GM12801 (cell line): Measurements from ENCODE around the gene DLG2.

Experiments
- TF ChIP-seq, protein P1 (sequence below): IDR thresholded peaks from one replicate; pipeline ENCODE4 v1.5.1; 2011; ENCODE audit warnings: control low read depth; ENCODE audit not compliant: insufficient read length; ENCODE audit errors: extremely low read depth

Gene DLG2

DNA sequence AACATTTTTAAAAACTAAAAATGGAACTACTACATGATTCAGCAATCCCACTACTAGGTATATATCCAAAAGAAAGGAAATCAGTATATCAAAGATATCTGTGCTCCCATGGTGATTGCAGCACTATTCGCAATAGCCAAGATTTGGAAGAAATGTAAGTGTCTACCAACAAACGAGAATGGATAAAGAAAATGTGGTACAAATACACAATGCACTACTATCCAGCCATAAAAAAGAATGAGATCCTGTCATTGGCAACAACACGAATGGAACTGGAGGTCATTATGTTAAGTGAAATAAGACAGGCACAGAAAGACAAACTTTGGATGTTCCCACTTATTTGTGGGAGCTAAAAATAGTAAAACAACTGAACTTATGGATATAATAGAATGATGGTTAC lies 1765.1 kb downstream of the DLG2 start:
- TF ChIP-seq, protein P1, sequence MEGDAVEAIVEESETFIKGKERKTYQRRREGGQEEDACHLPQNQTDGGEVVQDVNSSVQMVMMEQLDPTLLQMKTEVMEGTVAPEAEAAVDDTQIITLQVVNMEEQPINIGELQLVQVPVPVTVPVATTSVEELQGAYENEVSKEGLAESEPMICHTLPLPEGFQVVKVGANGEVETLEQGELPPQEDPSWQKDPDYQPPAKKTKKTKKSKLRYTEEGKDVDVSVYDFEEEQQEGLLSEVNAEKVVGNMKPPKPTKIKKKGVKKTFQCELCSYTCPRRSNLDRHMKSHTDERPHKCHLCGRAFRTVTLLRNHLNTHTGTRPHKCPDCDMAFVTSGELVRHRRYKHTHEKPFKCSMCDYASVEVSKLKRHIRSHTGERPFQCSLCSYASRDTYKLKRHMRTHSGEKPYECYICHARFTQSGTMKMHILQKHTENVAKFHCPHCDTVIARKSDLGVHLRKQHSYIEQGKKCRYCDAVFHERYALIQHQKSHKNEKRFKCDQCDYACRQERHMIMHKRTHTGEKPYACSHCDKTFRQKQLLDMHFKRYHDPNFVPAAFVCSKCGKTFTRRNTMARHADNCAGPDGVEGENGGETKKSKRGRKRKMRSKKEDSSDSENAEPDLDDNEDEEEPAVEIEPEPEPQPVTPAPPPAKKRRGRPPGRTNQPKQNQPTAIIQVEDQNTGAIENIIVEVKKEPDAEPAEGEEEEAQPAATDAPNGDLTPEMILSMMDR, result no peak

DNA sequence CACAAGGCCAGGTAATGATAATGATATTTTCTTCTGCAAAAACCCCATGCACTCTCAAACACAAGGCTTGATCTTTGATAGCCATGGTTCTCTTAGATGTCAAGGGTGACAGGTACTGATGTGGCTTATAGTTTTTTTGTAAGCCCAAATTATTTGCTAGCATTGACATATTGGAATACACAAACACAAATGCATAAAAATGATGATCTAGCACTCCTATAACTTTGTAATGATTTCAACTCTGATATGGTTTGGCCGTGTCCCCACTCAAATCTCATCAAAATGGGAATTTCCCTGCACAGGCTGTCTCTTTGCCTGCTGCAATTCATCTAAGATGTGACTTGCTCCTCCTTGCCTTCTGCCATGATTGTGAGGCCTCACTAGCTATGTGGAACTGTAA lies 1768.5 kb downstream of the DLG2 start:
- TF ChIP-seq, protein P1, result no peak

DNA sequence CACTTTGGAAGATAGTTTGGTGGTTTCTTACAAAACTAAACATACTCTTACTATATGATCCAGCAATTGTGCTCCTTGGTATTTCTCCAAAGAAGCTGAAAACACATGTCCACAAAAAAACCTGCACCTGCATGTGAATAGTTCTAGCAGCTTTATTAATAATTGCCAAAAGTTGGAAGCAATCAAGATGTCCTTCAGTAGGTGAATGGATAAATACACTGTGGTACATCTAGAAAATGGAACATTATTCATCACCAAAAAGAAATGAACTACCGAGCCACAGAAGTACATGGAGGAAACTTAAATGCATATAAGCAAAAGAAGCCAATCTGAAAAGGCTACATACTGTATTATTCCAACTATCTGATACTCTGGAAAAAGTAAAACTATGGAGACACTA lies 1771.9 kb downstream of the DLG2 start:
- TF ChIP-seq, protein P1, result no peak

DNA sequence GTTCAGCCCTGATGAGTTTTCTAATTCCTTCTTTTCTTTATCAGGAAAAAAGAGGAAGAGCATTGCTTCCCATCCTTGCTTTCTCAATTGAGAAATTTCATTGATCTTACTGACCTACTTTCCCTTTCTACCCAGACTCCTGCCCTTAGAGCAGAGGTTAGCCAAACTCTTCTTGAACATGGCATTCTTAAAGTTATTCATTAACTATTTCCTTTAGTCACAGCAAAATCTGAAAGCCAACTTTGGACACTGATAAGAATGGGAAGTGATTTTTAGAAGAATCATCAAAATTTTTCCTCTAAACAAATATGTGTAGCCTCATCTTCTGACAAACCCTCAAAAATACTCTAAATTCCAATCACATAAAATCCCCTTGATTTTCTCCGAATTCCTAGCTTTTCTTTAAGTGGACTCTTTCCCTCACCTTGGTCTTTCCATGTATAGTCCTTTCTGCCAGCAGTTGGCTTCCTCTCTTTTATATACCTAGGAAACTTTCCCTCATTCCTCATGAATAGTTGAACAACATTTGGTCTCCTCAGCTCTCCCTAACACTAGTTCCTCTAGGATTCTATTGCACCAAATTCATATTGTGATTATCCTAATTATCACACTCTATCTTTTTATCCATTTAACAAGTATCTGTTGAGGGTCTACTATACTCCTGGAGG lies 1774.2 kb downstream of the DLG2 start:
- TF ChIP-seq, protein P1, result no peak

DNA sequence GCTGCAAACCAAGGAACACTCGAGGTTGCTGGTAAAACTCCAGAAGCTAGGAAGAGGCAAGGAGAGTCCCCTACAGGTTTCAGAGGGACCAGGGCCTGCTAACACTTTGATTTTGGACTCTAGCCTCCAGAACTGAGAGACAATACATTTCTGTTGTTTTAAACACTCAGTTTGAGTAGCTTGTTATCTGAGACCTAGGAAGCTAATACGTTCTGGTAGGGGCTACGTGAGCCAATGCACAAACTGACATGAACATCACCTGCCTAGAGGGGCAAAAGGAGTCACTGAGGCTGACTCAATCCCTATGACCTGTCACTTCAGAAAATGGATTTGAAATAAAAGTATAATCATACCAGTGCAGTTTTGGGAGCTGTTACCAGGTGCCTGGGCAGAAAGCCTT lies 1775.1 kb downstream of the DLG2 start:
- TF ChIP-seq, protein P1, result no peak

DNA sequence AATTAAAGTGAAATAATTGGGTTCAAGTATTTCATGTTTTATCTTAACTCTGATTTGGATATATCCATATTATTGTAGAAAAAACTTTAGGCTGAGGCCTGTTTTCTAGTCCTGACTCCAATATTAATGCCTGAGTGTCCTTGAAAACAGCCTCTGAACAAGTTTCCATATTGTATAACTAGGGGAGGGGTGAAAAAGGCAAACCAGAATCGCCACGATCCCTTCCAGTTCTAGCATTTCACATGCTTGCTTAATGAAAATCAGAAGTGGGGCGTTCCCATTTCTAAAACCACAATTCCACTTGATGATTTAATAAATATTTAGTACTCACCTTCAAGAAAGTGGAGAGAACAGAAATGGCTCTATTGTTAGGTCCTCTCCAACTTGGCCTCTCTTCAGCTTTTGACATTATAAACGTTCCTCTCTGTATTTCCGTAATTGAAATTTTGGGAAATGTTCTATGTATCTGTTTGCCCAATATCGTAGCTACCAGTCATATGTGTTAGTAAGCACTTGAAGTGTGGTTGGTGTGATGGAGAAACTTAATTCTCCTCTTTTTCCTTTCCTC lies 1779.6 kb downstream of the DLG2 start:
- TF ChIP-seq, protein P1, result no peak

DNA sequence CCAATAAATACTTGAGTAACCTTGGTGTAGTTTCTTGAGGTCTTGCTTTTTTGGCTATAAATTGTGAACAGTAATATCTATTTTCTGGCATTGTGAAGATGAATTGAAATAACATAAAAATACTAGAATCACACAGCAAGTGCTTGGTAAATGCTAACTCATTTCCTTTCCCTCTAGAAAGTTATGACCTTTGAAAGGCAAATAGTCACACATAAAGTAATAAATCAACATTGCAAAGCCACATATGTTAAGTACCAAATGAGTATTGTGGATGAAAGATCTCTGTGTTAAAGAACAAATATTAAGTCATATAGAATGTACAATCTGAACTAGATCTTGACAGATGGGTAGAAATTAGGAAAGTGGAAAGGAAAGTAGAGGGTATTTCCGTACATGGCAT lies 1781.3 kb downstream of the DLG2 start:
- TF ChIP-seq, protein P1, result no peak

DNA sequence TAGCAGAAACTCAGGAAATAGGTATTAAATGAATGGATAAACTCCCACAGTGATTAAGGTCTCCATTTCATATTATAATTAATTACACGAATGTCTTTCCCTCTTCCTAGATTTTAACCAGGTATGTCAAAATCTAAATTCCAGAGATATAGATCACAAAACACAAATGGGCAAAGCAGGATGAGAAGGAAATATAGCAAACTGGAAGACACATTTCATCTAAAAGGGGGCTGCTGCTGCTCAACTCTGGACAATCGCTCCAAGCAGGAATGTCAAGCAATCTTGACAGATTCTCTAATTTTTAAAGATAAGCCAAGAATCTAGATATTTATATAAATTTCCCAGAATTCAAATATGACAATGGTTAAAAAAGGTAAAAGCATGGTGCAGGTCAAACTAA lies 1786.8 kb downstream of the DLG2 start:
- TF ChIP-seq, protein P1, result no peak
